NOMO-1 (cell line): ENCODE results near the gene ABHD17C.

ENCODE experiments used
- DNase-seq, 2 experiments: peaks; one replicate each; lab custom pipeline; 2025; ENCODE audit not compliant: unreplicated experiment in 2 of 2; lab: John Stamatoyannopoulos, UW

Gene ABHD17C

DNA sequence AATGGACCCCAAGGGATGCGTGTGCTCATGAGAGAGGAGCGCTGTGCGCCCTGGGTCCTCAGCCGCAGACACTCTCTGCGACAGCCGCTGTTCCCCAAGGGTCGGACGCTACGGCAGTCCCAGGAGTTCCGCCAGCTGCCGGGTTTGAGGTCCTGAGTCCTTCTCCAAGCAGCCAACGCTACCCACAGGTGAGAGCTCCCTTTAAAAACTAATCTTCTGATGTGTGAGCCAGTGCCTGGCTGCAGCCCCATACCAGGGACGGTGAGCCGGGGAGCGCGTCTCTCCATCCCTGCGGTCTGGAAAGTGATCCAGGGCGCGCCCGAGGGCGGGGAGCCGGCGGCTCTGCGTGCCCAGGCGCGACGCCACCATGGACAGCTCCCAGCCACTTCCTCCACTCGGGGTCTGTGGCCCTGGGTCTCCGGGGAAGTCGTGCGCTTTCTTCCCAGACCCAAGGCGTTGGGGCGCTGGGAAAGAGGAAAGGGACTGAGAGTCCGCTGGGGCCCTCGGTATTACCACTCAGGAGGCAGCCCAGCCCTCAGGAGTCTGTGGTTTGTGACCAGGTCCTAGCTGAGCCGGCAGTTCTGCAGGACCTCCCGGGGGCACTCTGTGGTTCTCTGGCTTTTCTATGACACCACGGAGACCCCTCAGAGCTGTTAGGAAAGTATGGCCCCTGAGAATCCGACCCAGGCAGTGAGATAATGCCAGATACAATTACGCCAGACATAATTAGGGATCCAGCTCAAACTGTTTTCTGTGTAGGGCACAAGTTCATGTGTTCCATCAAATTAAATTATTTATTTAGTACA lies 85.5 kb downstream of the ABHD17C start:
- DNase-seq = no peak

DNA sequence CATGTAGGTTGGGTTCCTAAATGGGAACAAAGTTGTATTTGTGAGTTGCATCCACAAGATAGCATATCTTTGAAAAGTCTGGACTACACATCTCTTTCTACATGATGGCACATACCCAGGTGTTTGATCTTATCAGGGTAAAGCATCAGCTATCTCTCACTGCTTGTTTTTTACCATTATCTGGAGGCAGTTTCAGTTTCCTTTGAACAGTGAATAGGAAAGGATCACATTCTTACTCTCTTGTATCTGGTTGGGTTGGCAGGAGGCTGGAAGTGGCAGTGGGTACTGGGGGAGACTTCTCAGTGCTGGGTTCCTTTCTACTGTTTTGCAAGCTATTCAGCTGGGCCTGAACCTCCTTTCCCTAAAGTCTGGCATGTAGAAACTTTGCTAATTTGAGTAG lies 88.2 kb downstream of the ABHD17C start:
- DNase-seq = no peak

DNA sequence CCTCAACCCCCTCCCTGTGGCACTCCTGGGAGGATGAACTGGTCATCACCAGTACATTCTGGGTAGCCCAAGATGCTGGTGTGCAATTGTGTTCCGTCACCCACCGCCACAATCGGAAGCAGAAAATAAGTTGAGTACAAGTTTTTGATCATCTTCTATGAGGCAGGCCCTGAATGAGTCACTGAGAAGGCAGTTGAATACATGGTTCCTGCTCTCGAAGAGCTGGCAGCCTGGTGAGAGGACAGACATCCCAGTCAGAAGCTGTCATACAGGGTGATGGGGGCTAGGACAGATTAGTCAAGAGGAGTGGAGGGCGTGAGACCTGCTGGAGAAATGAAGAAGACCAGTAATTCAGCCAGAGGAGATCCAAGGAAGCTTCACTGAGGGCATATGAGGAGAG lies 90.2 kb downstream of the ABHD17C start:
- DNase-seq = no peak

DNA sequence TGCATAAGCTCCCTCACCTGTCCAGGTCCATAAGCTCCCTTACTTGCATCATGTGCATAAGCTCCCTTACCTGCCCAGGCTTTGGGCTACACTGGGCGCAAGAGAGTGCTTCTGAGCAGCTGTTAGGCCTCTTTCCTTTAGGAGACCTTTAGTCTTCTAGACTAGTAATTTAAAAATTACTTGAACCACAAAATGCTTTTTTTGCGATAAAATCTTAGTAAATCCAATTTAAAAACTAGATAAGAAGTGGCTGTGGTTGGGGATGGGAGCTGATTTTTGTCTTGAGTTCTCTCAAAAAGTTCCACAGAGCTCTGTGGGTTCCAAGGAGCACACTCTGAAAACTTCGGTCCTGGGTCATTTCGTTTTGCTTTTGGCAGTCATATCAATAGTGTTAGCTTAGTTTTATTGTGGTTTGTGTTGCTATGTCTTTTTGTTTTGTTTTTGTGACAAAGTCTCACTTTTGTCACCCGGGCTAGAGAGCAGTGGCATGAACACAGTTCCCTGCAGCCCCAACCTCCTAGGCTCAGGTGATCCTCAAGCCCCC lies 90.8 kb downstream of the ABHD17C start:
- DNase-seq = no peak

DNA sequence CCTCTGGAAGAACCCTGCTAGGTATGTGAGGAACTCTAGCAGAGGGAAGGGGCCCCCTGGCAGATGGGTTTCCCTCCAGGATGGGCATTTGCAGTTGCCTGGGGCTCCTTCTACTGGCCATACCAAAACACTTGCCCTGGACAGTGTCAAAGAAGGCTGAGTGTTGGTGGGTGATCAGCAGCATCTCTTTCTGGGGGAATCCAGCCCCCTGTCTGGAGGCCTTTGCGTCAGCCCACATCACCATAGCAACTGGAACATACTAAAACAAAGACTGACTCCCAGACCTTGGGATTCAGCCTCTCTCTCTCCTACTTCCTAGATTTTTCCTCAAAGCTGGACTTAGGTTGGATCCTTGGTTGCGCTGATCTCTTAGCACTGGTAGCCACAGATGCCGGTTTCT lies 92.2 kb downstream of the ABHD17C start:
- no peak for DNase-seq

DNA sequence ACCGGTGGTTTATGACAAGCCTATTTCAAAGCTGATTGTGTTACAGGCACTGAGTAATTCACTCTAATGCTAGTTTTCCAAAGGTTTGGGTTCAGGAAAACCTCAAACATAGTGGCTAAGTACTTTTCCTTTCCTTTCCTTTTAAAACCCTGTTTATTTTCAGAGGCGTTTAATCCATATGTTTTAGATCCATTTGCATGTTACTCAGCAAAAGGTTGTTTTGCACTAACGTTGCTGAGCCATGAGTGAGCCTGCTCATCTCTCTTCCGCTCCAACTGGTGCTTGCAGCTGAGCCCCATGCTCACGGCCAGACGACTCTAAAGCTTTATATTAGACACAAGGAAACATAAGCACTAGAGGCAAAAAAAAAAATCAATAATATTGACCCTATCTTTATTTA lies 93.4 kb downstream of the ABHD17C start:
- DNase-seq = no peak

DNA sequence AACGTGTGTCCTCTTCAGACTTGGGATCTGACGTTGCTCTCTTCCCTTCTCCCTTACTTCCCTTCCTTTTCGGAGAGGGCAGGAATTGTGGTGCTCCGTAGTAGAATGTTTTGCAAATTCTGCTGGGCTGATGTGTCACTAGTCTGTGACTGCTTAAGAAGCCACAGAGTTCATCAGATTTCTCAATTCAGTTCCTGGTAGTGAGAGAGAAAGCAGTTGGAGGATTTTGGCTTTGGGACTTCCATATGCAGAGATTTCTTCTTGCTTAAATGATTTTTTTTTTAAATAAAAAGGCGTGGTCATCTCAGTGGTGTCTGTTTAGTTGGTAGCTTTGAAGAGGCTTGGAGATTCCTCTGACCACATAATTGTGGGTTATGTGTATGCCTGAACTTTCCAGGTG lies 94.2 kb downstream of the ABHD17C start:
- peak; percentile 23 to 75 for DNase-seq

DNA sequence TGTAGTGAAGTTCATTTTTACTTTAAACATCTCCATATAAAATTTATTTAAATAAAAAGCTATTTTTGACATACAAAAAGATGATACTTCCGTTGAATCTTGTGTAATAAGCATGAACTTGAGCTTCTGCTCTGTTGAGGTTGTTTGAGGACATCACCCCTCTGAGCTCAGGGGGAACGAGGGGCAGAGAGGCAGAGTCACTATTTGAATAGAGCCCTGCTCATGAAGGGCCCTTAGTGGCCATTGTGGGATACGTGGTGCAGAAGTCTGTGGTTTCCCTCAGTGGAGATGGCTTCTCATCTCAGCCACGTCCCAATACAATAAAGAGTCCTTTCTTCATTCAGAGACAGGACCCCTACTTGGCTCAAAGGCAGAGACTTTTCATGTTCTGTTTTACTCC lies 94.7 kb downstream of the ABHD17C start:
- peak; percentile 32 to 44 for DNase-seq

DNA sequence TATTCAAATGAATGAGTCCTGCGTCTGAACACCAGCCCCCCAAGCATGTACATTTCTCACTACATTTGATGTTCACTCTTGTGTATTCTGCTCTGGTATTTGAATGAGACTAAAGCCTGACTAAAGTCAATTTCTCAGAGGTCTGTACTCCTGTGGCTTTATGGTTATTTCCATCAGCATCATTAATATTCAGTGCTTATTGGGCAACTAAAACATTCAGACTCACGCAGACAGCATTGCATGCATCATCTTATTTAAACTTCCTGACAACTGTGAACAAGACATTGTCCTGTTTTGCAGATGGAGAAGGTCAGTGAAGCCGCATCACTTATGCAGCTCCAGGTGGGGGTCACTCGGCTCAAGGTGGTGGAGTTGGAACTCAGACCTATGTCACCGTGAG lies 95.1 kb downstream of the ABHD17C start:
- no peak for DNase-seq

DNA sequence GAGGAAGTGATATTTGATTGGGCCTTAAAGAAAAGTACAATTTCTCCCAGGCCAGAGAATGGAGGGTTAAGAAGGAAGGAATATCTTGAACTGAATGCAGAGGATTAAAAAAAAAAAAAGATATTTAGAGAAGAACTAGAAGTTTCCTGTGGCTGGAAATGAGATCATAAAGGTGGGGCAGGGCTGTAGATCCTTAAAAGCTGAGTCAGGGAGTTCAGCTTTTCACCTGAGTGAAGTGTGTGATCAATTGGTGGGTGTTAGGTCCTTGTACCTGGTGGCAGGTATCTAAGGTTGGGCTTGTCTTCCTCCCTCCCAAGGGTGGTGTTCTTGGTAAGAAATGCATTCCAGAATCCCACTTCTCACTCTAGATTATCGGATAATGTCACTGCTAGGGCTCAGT lies 95.9 kb downstream of the ABHD17C start:
- DNase-seq = no peak

DNA sequence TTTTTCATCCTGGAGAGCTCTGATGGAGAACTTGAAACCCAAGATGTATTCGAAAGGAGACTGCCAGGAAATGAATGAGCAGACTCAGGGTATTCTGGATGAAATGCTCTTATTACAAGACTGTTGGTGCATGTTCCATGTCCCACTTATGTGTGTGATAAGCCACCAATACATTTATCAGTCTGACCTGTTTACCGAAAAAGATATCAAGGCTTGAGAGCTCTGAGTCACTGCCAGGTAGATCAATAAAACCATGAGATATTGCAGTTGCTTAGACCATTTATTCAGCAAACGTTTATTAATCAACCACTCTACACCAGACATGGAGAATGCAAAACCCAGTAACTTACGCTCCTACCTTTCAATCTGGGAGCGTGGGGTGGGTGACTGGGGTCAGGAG lies 101.3 kb downstream of the ABHD17C start:
- no peak for DNase-seq

DNA sequence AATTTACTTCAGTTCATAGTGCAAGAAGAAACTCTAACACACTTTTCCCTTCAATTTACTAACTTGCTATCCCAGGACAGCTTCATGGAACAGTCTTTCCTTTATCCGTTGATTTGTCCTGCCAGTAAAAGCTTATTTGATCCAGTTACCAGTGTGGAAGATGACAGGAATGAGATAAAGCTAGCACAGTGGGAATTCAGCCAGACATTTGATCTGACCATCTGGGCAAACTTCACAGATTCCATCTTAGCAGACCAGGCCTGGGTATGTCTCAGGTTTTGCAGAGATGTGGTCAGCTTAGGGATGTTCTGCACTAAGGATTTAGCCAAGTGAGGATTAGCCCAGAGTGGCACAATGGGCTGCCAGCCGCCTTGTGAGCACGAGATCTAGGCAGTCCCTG lies 103.8 kb downstream of the ABHD17C start:
- no peak for DNase-seq

DNA sequence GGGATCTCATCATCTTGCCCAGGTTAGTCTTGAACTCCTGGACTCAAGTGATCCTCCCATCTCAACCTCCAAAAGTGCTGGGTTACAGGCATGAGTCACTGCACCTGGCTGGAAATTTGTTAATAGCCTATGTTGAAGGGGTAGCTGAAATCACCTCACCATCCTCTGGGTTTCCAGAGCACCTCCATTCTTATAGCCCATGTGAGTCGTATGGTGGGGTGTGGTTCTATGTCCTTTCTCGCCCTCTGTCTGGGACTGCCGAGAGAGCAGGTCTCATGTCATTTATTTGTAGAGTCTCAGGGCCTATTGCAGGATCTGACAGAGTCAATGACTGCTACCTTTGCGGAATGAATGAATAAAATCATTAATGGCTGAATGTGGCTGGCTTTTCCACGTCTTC lies 105.0 kb downstream of the ABHD17C start:
- no peak for DNase-seq

DNA sequence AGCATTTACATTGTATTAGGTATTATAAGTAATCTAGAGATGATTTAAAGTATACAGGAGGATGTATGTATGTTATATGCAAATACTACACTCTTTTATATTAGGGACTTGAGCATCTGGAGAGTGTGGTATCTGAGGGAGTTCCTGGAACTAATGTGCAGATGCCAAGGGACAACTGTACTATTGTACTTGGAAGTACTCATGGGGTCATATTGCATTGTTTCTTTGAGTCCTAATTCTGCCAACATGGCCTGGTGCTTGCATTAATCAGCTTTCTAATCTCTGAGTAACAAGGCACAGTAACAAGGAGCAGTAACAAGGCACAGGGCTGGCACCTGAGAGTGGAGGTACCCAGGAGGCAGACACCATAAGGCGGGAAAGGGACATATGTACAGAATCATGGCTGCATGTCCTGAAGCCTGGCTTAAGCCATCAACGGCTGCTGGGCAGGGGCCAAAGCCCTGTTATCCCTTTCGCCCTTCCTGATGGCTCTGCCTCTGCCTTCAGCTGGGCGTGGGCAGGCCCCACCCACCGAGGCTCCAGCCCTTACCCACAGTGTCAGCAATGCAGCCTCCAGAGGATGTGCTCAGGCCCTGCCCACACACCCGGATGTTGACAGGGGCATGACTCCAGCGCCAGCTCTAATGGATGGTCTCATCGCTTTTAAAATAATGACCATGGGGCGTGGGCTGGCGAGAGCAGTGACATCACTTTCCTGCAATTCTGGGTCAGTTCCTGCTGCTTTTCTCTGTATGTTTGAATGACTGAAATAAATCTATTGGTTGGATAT lies 107.0 kb downstream of the ABHD17C start:
- DNase-seq = no peak

DNA sequence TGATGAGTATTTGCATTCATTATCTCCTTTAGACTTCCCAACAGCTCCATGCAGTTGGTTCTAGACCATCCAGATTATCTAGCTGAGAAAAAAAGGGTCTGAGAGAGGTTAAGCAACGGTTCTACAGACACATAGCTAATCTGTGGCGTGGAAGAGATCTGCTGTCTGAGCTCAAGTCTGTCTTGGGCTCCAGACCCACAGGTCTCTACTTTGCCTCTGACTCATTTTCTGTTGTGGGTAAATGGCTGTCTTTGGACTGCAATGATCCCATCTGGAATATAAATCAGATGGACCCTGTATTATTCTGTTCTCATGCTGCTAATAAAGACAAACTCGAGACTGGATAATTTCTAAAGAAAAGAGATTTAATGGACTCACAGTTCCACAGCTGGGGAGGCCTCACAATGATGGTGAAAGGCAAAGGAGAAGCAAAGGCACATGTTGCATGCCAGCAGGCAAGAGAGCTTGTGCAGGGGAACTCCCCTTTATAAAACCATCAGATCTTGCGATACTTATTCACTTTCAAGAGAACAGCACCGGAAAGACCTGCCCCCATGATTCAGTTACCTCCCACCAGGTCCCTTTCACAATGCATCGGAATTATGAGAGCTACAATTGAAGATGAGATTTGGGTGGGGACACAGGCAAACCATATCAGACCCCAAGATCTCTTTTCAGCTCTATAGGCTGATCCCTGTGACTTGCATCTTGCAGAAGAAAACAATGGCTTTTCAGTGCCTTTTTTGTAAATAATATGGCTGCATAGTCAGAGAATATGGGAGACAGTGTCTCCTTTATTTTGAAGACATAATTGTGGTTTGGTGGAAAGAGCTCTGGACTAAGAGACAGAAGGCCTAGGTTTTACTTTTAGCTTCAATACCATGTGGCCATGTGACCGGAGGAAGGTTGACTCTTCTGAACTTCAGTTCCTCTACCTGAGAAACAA lies 108.7 kb downstream of the ABHD17C start:
- no peak for DNase-seq

DNA sequence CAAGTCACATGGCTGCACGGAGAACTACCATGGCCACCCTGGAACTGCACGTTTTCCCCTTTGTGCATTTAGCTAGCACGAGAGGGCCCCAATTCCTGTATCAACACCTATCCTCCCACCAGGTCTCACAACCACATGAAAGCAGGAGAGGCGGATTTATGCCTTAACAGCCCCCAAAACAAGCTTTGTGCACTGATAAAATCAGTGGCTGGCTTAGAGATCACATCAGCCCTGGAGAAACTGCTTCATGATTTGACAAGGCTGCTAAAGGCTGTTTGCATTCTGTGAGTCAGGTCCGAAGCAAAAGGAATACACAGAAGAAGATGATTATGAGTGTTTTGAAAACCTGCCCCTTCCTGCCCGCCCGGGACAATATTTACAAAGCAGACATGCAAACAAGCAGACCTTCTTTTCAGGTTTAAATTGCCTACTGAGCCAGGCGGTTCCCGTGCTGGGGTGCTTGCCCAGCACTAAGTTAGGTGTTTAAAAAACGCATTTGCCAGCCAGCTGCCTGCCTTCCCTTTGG lies 109.9 kb downstream of the ABHD17C start:
- DNase-seq = no peak
